ENCODE data around the gene S100Z. TPM values are rescaled to one million over a fixed set of nuclear protein-coding genes. Genes with fewer than 3 reads are reported as not detected.

Gene S100Z
- total RNA-seq, 4 donors from 2014 or later = 3.0 TPM; not detected in 3

DNA sequence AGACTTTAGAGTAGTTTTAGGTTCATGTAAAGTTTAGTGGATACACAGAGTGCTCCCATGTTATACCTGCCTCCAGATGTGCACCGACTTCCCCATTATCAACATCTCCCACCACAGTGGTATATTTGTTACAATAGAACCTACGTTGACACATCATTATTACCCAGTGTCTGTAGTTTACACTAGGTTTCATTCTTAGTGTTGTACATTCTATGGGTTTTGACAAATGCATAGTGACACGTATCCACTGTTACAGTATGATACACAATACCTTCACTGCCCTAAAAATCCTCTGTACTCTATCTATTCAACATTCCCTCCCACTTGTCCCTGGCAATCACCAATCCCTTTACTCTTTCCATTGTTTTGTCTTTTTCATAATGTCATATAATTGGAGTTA, 68.7 kb downstream of the S100Z start:
- Histone ChIP-seq H3K4me1 (no peaks in the 10 kb centered on the region), H3K27me3 (no peaks in the 10 kb centered on the region), H3K4me3 (no peak overlapping the region), H3K36me3 (no peaks in the 10 kb centered on the region), H3K27ac (no peak overlapping the region), H3K9me3 (peaks cover 0 to 12% (median 0%) of the 10 kb centered on the region in 4 donors)
- no peak for DNase-seq (ENCODE audit: low spot score in 2 of 2)
- 91 to 96% methylated on average over 3 of the region's 3 CpGs for WGBS, 2 donors
- TF ChIP-seq EP300 (IDR thresholded peaks at IDR 0.05) = no peak
- TF ChIP-seq CTCF (IDR thresholded peaks at IDR 0.05) = no peak
- no peak for TF ChIP-seq POLR2A (IDR thresholded peaks at IDR 0.05)

GRCh38 chr5:76920491-76920890, 70.7 kb downstream of the S100Z start:
- peaks cover 0 to 4% (median 0%) of the 10 kb centered on the region in 4 donors for H3K9me3 ChIP-seq
- no peaks in the 10 kb centered on the region for H3K27me3 ChIP-seq
- H3K4me1 ChIP-seq = no peaks in the 10 kb centered on the region
- WGBS, 2 donors = 64 to 69% methylated on average over 4 of the region's 4 CpGs
- no peak overlapping the region for H3K27ac ChIP-seq
- H3K36me3 ChIP-seq = no peaks in the 10 kb centered on the region
- no peak overlapping the region for H3K4me3 ChIP-seq
- TF ChIP-seq CTCF (IDR thresholded peaks at IDR 0.05) (no peak), EP300 (IDR thresholded peaks at IDR 0.05) (no peak), POLR2A (IDR thresholded peaks at IDR 0.05) (no peak)
- no peak for DNase-seq (ENCODE audit: low spot score in 2 of 2)

DNA sequence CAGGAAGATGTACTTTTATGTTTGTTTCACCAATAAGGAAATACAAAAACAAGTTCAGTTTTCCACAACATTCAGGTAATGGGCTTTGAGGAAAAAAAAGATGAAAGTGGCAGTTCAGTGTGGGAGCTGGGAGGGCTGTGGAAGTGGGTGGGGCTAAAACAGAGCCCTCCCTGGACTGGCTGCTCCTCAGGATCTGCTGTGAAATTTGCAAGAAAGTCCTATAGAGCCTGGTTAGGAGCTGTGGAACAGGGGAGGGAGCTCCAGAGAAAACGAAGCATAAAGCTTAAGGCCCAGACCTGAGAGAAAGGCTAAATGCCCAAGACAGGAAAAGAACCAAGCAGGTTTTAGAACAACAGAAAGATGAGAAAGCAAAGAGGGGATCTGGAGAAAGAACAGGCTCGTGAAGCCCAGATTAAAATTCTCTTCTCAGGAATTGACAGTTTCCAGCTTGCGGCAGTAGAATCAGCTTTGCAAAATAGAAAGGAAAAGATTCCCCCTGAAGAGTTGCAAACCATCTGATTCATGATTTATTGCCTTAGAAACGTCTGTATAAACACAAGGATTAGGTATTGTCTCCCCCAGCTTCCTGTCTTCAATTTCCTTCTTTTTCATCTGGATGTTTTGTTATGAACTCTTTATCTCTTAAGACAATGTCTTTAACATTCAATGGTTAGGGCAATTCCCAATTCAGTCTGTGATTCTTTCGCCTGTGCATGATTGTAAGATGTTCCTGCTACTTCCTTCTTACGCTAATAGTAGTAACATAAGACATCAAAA, 76.7 kb downstream of the S100Z start:
- H3K27me3 ChIP-seq = no peaks in the 10 kb centered on the region
- DNase-seq (ENCODE audit: low spot score in 2 of 2) = no peak
- no peaks in the 10 kb centered on the region for H3K36me3 ChIP-seq
- TF ChIP-seq POLR2A (IDR thresholded peaks at IDR 0.05) (no peak), CTCF (IDR thresholded peaks at IDR 0.05) (no peak), EP300 (IDR thresholded peaks at IDR 0.05) (no peak)
- H3K4me1 ChIP-seq = no peaks in the 10 kb centered on the region
- 52 to 55% methylated on average over 6 of the region's 6 CpGs for WGBS, 2 donors
- H3K4me3 ChIP-seq = no peak overlapping the region
- H3K9me3 ChIP-seq = no peaks in the 10 kb centered on the region
- H3K27ac ChIP-seq = no peak overlapping the region

DNA sequence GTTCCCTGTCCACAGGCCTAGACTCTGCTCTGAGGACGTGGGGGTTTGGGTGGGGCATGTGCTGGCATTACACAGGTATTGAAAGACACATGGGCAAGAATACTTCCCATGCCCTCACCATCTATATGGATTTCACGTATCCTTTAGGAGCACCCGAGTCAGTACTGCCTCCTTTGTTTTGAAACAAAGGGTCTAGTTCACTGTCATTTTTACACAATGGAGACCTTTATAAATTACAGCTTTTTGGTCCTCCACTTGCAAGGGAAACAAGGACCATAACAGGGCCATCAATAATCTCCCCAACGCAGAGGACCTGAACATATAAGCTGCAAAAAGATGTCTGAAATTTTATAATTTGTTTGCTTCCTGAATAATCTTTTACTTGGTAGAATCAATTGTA, 78.1 kb downstream of the S100Z start:
- WGBS, 2 donors = 48 to 54% methylated on average over 4 of the region's 4 CpGs

More for the DNA sequence above, 78.1 kb downstream of the S100Z start:
- Histone ChIP-seq H3K36me3 (no peaks in the 10 kb centered on the region), H3K4me3 (no peak overlapping the region), H3K4me1 (no peaks in the 10 kb centered on the region), H3K9me3 (no peaks in the 10 kb centered on the region), H3K27ac (no peak overlapping the region), H3K27me3 (no peaks in the 10 kb centered on the region)
- no peak for TF ChIP-seq POLR2A (IDR thresholded peaks at IDR 0.05)
- no peak for TF ChIP-seq EP300 (IDR thresholded peaks at IDR 0.05)
- no peak for TF ChIP-seq CTCF (IDR thresholded peaks at IDR 0.05)
- DNase-seq (ENCODE audit: low spot score in 2 of 2) = no peak
